Activated CD8-positive, alpha-beta memory T cell treated with anti-CD3 and anti-CD28 coated beads, Interleukin-2, amount 50 U/mL, for 1 hour (primary cell): ENCODE measurements around the gene RPH3AL.
"Not testable (repeated sequence)": the region's sequence is repeated elsewhere in the genome, so short reads cannot be mapped to it uniquely, and the experiment has no call there.

Experiments
- DNase-seq: peaks from one replicate; pipeline ENCODE4 v3.0.0-alpha.2; 2020; ENCODE audit errors: extremely low read depth

RPH3AL gene

GRCh38 chr17:180381-181244 is 172.0 kb downstream of the RPH3AL start:
- DNase-seq, result no peak

- no peak for DNase-seq
Observed at GRCh38 chr17:179781-180380, 172.7 kb downstream of the RPH3AL start.

- DNase-seq, result no peak
Observed at GRCh38 chr17:179066-179432, 173.6 kb downstream of the RPH3AL start.

- no peak for DNase-seq
Observed at GRCh38 chr17:178292-179065, 174.1 kb downstream of the RPH3AL start.

GRCh38 chr17:177762-178161 is 174.8 kb downstream of the RPH3AL start:
- DNase-seq, result no peak

- DNase-seq, result no peak
Observed at GRCh38 chr17:177155-177554, 175.5 kb downstream of the RPH3AL start.

GRCh38 chr17:173166-173911 is 179.3 kb downstream of the RPH3AL start:
- DNase-seq, result no peak

GRCh38 chr17:172401-172800 is 180.2 kb downstream of the RPH3AL start:
- no peak for DNase-seq

- no peak for DNase-seq
Observed at GRCh38 chr17:171871-172270, 180.7 kb downstream of the RPH3AL start.

GRCh38 chr17:170130-170670 is 182.4 kb downstream of the RPH3AL start:
- DNase-seq, result no peak

GRCh38 chr17:168614-169013 is 184.0 kb downstream of the RPH3AL start:
- DNase-seq, result not testable (repeated sequence)

GRCh38 chr17:165939-166338 is 186.7 kb downstream of the RPH3AL start:
- DNase-seq, result no peak

GRCh38 chr17:164303-165235 is 188.0 kb downstream of the RPH3AL start:
- no peak for DNase-seq

GRCh38 chr17:163514-164098 is 189.0 kb downstream of the RPH3AL start:
- no peak for DNase-seq

- no peak for DNase-seq
Observed at GRCh38 chr17:162689-163088, 189.9 kb downstream of the RPH3AL start.
